HepG2 (cell line): Measurements from ENCODE around the gene RHD. TPM values are rescaled to one million over a fixed set of nuclear protein-coding genes. Genes with fewer than 3 reads are reported as not detected.

Source experiments
- CCAR2 ChIP-seq: fragments of 200-400 bp; formaldehyde crosslinking; optimal IDR thresholded peaks from 2 replicates; pipeline ENCODE3; 2018; ENCODE audit warnings: low read depth, mild to moderate bottlenecking, low read length, moderate library complexity
- CCDC6 ChIP-seq: sonication (generic); formaldehyde crosslinking; IDR thresholded peaks from 2 replicates; pipeline ENCODE4 v1.8.1; 2022; ENCODE audit warnings: mild to moderate bottlenecking, missing genetic modification reagents, moderate library complexity
- CEBPG ChIP-seq: IDR thresholded peaks from 2 replicates; pipeline ENCODE4 v1.6.1; 2016
- FOSL2 ChIP-seq: sonication (generic); formaldehyde crosslinking; IDR thresholded peaks from 2 replicates; pipeline ENCODE4 v1.4.0; 2020; ENCODE audit warnings: missing genetic modification reagents
- GATA4 ChIP-seq: sonication (generic); IDR thresholded peaks from 2 replicates; pipeline ENCODE4 v1.6.1; 2016; ENCODE audit warnings: antibody characterized with exemption, low read depth, borderline replicate concordance
- GTF3A ChIP-seq: sonication (generic); formaldehyde crosslinking; conservative IDR thresholded peaks from 2 replicates; pipeline ENCODE4 v1.4.0; 2020; ENCODE audit warnings: mild to moderate bottlenecking, missing genetic modification reagents
- HMG20A ChIP-seq: IDR thresholded peaks from 2 replicates; pipeline ENCODE4 v1.6.1; 2016; ENCODE audit warnings: borderline replicate concordance
- HOXA7 ChIP-seq: sonication (generic); formaldehyde crosslinking; IDR thresholded peaks from 2 replicates; pipeline ENCODE4 v1.8.1; 2022; ENCODE audit warnings: mild to moderate bottlenecking, missing genetic modification reagents, moderate library complexity
- KAT2B ChIP-seq: fragments of 150-350 bp; IDR thresholded peaks from 2 replicates; pipeline ENCODE4 v1.6.1; 2014; ENCODE audit warnings: low read depth, low read length, borderline replicate concordance
- MAFF ChIP-seq: IDR thresholded peaks from 2 replicates; pipeline ENCODE4 v1.6.1; 2011; ENCODE audit warnings: low read depth, low read length, improper control_type of control experiment
- MNT ChIP-seq: fragments of 450-650 bp; IDR thresholded peaks from 2 replicates; pipeline ENCODE4 v1.6.1; 2016
- NFRKB ChIP-seq: fragments of 450-650 bp; IDR thresholded peaks from 2 replicates; pipeline ENCODE4 v1.6.1; 2017
- PCBP2 ChIP-seq: fragments of 200-400 bp; formaldehyde crosslinking; optimal IDR thresholded peaks from 2 replicates; pipeline ENCODE3; 2018; ENCODE audit warnings: low read length, low read depth; ENCODE audit not compliant: poor library complexity, severe bottlenecking
- PHB2 ChIP-seq: fragments of 450-650 bp; IDR thresholded peaks from 2 replicates; pipeline ENCODE4 v1.6.1; 2018; ENCODE audit not compliant: partially characterized antibody
- SMAD1 ChIP-seq: sonication (generic); formaldehyde crosslinking; IDR thresholded peaks from 2 replicates; pipeline ENCODE4 v1.4.0; 2020; ENCODE audit warnings: missing genetic modification reagents, low read depth, mild to moderate bottlenecking, borderline replicate concordance
- SPEN ChIP-seq: sonication (generic); formaldehyde crosslinking; IDR thresholded peaks from 2 replicates; pipeline ENCODE4 v1.5.1; 2020; ENCODE audit warnings: low read depth, mild to moderate bottlenecking, missing genetic modification reagents
- TBP ChIP-seq: sonication (generic); formaldehyde crosslinking; IDR thresholded peaks from 2 replicates; pipeline ENCODE4 v1.5.0; 2020; ENCODE audit warnings: missing genetic modification reagents
- TBX2 ChIP-seq: sonication (generic); formaldehyde crosslinking; IDR thresholded peaks from 2 replicates; pipeline ENCODE4 v1.5.0; 2020; ENCODE audit warnings: missing genetic modification reagents, mild to moderate bottlenecking, borderline replicate concordance
- TFAP4 ChIP-seq: sonication (generic); IDR thresholded peaks from 2 replicates; pipeline ENCODE4 v1.6.1; 2016; ENCODE audit warnings: low read depth, borderline replicate concordance
- XBP1 ChIP-seq: sonication (generic); formaldehyde crosslinking; IDR thresholded peaks from 2 replicates; pipeline ENCODE4 v1.5.0; 2020; ENCODE audit warnings: missing genetic modification reagents
- ZBTB3 ChIP-seq: sonication (generic); formaldehyde crosslinking; IDR thresholded peaks from 2 replicates; pipeline ENCODE4 v1.4.0; 2020; ENCODE audit warnings: low read depth, mild to moderate bottlenecking, moderate library complexity, missing genetic modification reagents, borderline replicate concordance
- ZBTB33 ChIP-seq: sonication (generic); formaldehyde crosslinking; IDR thresholded peaks from 2 replicates; pipeline ENCODE4 v1.4.0; 2020; ENCODE audit warnings: missing genetic modification reagents
- ZFX ChIP-seq: sonication (generic); formaldehyde crosslinking; IDR thresholded peaks from 2 replicates; pipeline ENCODE4 v1.4.0; 2020; ENCODE audit warnings: mild to moderate bottlenecking, low read depth, missing genetic modification reagents, moderate library complexity
- ZGPAT ChIP-seq: IDR thresholded peaks from 2 replicates; pipeline ENCODE4 v1.6.1; 2016; ENCODE audit warnings: mild to moderate bottlenecking
- ZNF749 ChIP-seq: sonication (generic); formaldehyde crosslinking; IDR thresholded peaks from 2 replicates; pipeline ENCODE4 v1.8.0; 2022; ENCODE audit warnings: mild to moderate bottlenecking, missing genetic modification reagents, moderate library complexity, borderline replicate concordance
- ZNF816 ChIP-seq: sonication (generic); formaldehyde crosslinking; IDR thresholded peaks from 2 replicates; pipeline ENCODE4 v1.8.0; 2022; ENCODE audit warnings: missing genetic modification reagents, mild to moderate bottlenecking, borderline replicate concordance
- polyA plus RNA-seq, 8 experiments: library from polyadenylated mRNA; depleted of rRNA in 3 of 8; stranded (reverse) in 7 of 8; unstranded in 1 of 8; fragments of >200 nt; fragmentation: Illumina TruSeq in 4 of 8; extraction: Trizol in 4 of 8; gene quantifications; 2 replicates each; pipeline versions ENCODE4 v1.2.1 to v1.2.3, GENCODE V29; 2011 to 2016; ENCODE audit warnings: low read depth in 4 of 8, missing spikeins in 1 of 8, mixed read lengths in 1 of 8; ENCODE audit not compliant: insufficient read depth in 1 of 8
- total RNA-seq, 5 experiments: library from RNA; depleted of rRNA; stranded (reverse); fragments of >200 nt; fragmentation: Illumina TruSeq; extraction: Trizol; gene quantifications; 2 replicates each; pipeline ENCODE4 v1.2.3, GENCODE V29; 2016; ENCODE audit warnings: low read depth in 1 of 5

Gene RHD
- total and polyA plus RNA-seq, 2 of the 13 experiments (the other 11 are each of a cell fraction or from before 2014, with no cell fraction given): not detected

GRCh38 chr1:25247024-25247828 is 25.1 kb upstream of the RHD start, which contains the start of gene RSRP1 (continued):
- TF ChIP-seq ZGPAT (CRISPR knock-in tag): peak; percentile 86; the same call in 1 of the 2 replicates
- TF ChIP-seq CCAR2: no peak
- peak; percentile 58 for TF ChIP-seq CCDC6
- peak; percentile 94 for TF ChIP-seq GATA4
- TF ChIP-seq XBP1: no peak; the same call in 1 of the 2 replicates
- no peak for TF ChIP-seq KAT2B
- peak; percentile 75 for TF ChIP-seq SPEN (CRISPR knock-in tag)
- peak; percentile 43 for TF ChIP-seq FOSL2
- TF ChIP-seq HOXA7: no peak
- peak; percentile 40; the same call in 1 of the 2 replicates for TF ChIP-seq ZBTB33 (CRISPR knock-in tag)
- TF ChIP-seq GTF3A (CRISPR knock-in tag): no peak
- no peak for TF ChIP-seq PHB2
- no peak for TF ChIP-seq MAFF
- TF ChIP-seq TBP: no peak
- peak; percentile 94 for TF ChIP-seq CEBPG (CRISPR knock-in tag)
- TF ChIP-seq SMAD1 (CRISPR knock-in tag): peak; percentile 48; the same call in 1 of the 2 replicates
- no peak for TF ChIP-seq HMG20A
- peak; percentile 49 for TF ChIP-seq TBX2
- TF ChIP-seq ZNF749: no peak
- TF ChIP-seq TFAP4: peak; percentile 12; the same call in 1 of the 2 replicates
- peak; percentile 70 for TF ChIP-seq MNT
- no peak for TF ChIP-seq NFRKB
- TF ChIP-seq ZFX: peak; percentile 80
- TF ChIP-seq PCBP2: no peak
- peak; percentile 91; the same call in 1 of the 2 replicates for TF ChIP-seq ZNF816
- no peak for TF ChIP-seq ZBTB3 (CRISPR knock-in tag)
